GM19240 (cell line): ENCODE data around the gene BICD1.
A peak's percentile ranks its signal among the peaks of the same experiment; 100 is the strongest.
"Not testable (repeated sequence)": the region's sequence is repeated elsewhere in the genome, so short reads cannot be mapped to it uniquely, and the experiment has no call there.

Experiments
- DNase-seq: peaks from one replicate; pipeline ENCODE4 v3.0.0; 2011; ENCODE audit warnings: low spot score; ENCODE audit not compliant: insufficient read length

The BICD1 gene

GRCh38 chr12:32275520-32275919, 168.9 kb downstream of the BICD1 start:
- not testable (repeated sequence) for DNase-seq

- DNase-seq, result no peak
These were observed 171.1 kb downstream of the BICD1 start for GRCh38 chr12:32277774-32278173.

GRCh38 chr12:32281098-32281497, 174.5 kb downstream of the BICD1 start:
- no peak for DNase-seq

- no peak for DNase-seq
These were observed 177.9 kb downstream of the BICD1 start for GRCh38 chr12:32284561-32284960.

GRCh38 chr12:32285021-32285420, 178.4 kb downstream of the BICD1 start:
- DNase-seq, result no peak

- DNase-seq, result no peak
These were observed 178.8 kb downstream of the BICD1 start for GRCh38 chr12:32285489-32285888.

- DNase-seq, result no peak
These were observed 183.8 kb downstream of the BICD1 start for GRCh38 chr12:32290411-32290810.

GRCh38 chr12:32292151-32292550, 185.5 kb downstream of the BICD1 start:
- no peak for DNase-seq

GRCh38 chr12:32293808-32294419, 187.3 kb downstream of the BICD1 start:
- no peak for DNase-seq

GRCh38 chr12:32296567-32296966, 189.9 kb downstream of the BICD1 start:
- DNase-seq, result no peak

- DNase-seq, result no peak
These were observed 192.3 kb downstream of the BICD1 start for GRCh38 chr12:32298917-32299316.

GRCh38 chr12:32301216-32301615, 194.6 kb downstream of the BICD1 start:
- no peak for DNase-seq

GRCh38 chr12:32302218-32303173, 195.8 kb downstream of the BICD1 start:
- DNase-seq, result peak; percentile 12

GRCh38 chr12:32303174-32303549, 196.5 kb downstream of the BICD1 start:
- no peak for DNase-seq

- DNase-seq, result no peak
These were observed 198.5 kb downstream of the BICD1 start for GRCh38 chr12:32305163-32305562.

- DNase-seq, result no peak
These were observed 200.7 kb downstream of the BICD1 start for GRCh38 chr12:32307326-32307725.

GRCh38 chr12:32309811-32310736, 203.4 kb downstream of the BICD1 start:
- no peak for DNase-seq

GRCh38 chr12:32312049-32312670, 205.5 kb downstream of the BICD1 start:
- peak; percentile 14 for DNase-seq

- DNase-seq, result no peak
These were observed 215.7 kb downstream of the BICD1 start for GRCh38 chr12:32322354-32322753.

GRCh38 chr12:32331133-32331532, 224.5 kb downstream of the BICD1 start:
- no peak for DNase-seq

- DNase-seq, result no peak
These were observed 225.8 kb downstream of the BICD1 start for GRCh38 chr12:32332446-32332845.
